ENCODE results near the gene TBC1D8B.

TBC1D8B gene

GRCh38 chrX:106921637-106922036, 119.2 kb downstream of the TBC1D8B start:
- in situ Hi-C loops (cut with HindIII; ENCODE audit: low pct_ligation_motif_present, low sequenced_read_pairs) = no loop called here
- no peaks in the 10 kb centered on the region for H3K27me3 ChIP-seq (replicated peaks)
- H3K27ac ChIP-seq = no peak overlapping the region
- no peak for DNase-seq
- H3K36me3 ChIP-seq (replicated peaks) = no peaks in the 10 kb centered on the region
- no peak overlapping the region for H3K4me3 ChIP-seq (ENCODE audit: low read depth, low read length)
- no peak for TF ChIP-seq CTCF (IDR thresholded peaks at IDR 0.05; ENCODE audit: low read depth, low read length, missing control alignments)
